ENCODE measurements around the gene KCTD10. TPM values are rescaled to one million over a fixed set of nuclear protein-coding genes. Genes with fewer than 3 reads are reported as not detected.

KCTD10 gene
- total and polyA plus RNA-seq, 9 of the 15 experiments (the other 6 are each of a cell fraction or from before 2014, with no cell fraction given), result 1.9 to 37.5 (median 15.7) TPM

- TF ChIP-seq ERF (CRISPR knock-in tag; IDR thresholded peaks at IDR 0.05), result no peak
- TF ChIP-seq NBN (IDR thresholded peaks at IDR 0.05; ENCODE audit: low read depth), result no peak
- TF ChIP-seq ZNF780A (CRISPR knock-in tag; IDR thresholded peaks at IDR 0.05), result no peak
- no peak for TF ChIP-seq RUNX1 (IDR thresholded peaks at IDR 0.05; ENCODE audit: low read depth)
- TF ChIP-seq HIVEP1 (CRISPR knock-in tag; IDR thresholded peaks at IDR 0.05), result no peak
Observed at GRCh38 chr12:109422251-109422650, 54.8 kb downstream of the KCTD10 start (continued).

- no peak for FAIRE-seq
- WGBS (ENCODE audit: insufficient coverage, low coverage, missing lambda C conversion rate), result 2% methylated on average over 7 of the region's 8 CpGs
- no peak overlapping the region for H3K4me3 ChIP-seq
- ChIA-PET POLR2A (interaction anchor here (0.8 kb wide), 1 partner anchor 41 kb away, joined by 3 read pairs; no protein-coding TSS in a partner anchor), CTCF (ENCODE audit: low intra/inter-chr PET ratio) (no interaction called here)
- in situ Hi-C loops (cut with MboI), result no loop called here
- H3K4me1 ChIP-seq (replicated peaks in 1 of 2; ENCODE audit: control insufficient read depth in 2 of 2, insufficient read depth in 2 of 2, low read length in 2 of 2), result no peaks in the 10 kb centered on the region
- no TSS peak for BruUV-seq (replicated peaks)
- H3K4me2 ChIP-seq (ENCODE audit: insufficient read depth, low read length), result no peak overlapping the region
- H3K27me3 ChIP-seq (ENCODE audit: control insufficient read depth in 2 of 2, insufficient read depth in 2 of 2, low read length in 2 of 2), result peaks cover 5 to 39% of the 10 kb centered on the region in 2 experiments; a peak in 4 of 5 replicates
- no peaks in the 10 kb centered on the region for H3K36me3 ChIP-seq (ENCODE audit: control insufficient read depth, insufficient read depth, low read length)
- no peak overlapping the region for H3K27ac ChIP-seq (ENCODE audit: extremely low read depth, low read depth, low read length)
- no peaks in the 10 kb centered on the region for H3K9me1 ChIP-seq (ENCODE audit: control insufficient read depth, insufficient read depth, low read length)
- intact Hi-C loops (cut with micrococcal nuclease), result loop anchor here (10.0 kb wide), 1 partner anchor 93 kb away; no protein-coding TSS in a partner anchor
- ATAC-seq, result no peak
- 0 out of 2 replicates have a peak, but pooled peaks cover 3% of the 10 kb centered on the region for H3K9me3 ChIP-seq (replicated peaks; ENCODE audit: control insufficient read depth, insufficient read depth, low read depth, low read length)
- no peak overlapping the region for H2AFZ ChIP-seq (ENCODE audit: low read depth, low read length)
- H3K79me2 ChIP-seq (ENCODE audit: control insufficient read depth, insufficient read depth, low read length), result no peaks in the 10 kb centered on the region
- no peak overlapping the region for H3K9ac ChIP-seq (ENCODE audit: insufficient read depth in 1 of 2, low read depth in 2 of 2, low read length in 2 of 2)
- TF ChIP-seq, protein P1, sequence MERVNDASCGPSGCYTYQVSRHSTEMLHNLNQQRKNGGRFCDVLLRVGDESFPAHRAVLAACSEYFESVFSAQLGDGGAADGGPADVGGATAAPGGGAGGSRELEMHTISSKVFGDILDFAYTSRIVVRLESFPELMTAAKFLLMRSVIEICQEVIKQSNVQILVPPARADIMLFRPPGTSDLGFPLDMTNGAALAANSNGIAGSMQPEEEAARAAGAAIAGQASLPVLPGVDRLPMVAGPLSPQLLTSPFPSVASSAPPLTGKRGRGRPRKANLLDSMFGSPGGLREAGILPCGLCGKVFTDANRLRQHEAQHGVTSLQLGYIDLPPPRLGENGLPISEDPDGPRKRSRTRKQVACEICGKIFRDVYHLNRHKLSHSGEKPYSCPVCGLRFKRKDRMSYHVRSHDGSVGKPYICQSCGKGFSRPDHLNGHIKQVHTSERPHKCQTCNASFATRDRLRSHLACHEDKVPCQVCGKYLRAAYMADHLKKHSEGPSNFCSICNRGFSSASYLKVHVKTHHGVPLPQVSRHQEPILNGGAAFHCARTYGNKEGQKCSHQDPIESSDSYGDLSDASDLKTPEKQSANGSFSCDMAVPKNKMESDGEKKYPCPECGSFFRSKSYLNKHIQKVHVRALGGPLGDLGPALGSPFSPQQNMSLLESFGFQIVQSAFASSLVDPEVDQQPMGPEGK (CRISPR knock-in tag; IDR thresholded peaks at IDR 0.05; ENCODE audit: borderline replicate concordance), result no peak
- TF ChIP-seq RBM25 (IDR thresholded peaks at IDR 0.05; ENCODE audit: low read depth, low read length, severe bottlenecking), result peak; percentile 81
- TF ChIP-seq CREM (IDR thresholded peaks at IDR 0.05; ENCODE audit: low read depth), result peak; percentile 55; the same call in 1 of the 2 replicates
- no peak for TF ChIP-seq ATF1 (CRISPR knock-in tag; IDR thresholded peaks at IDR 0.05)
- TF ChIP-seq ATF1 (tag; IDR thresholded peaks at IDR 0.05), result peak; percentile 67
- TF ChIP-seq ATF7 (IDR thresholded peaks at IDR 0.05), result peak; percentile 60; the same call in 1 of the 2 replicates
- TF ChIP-seq, protein P2, sequence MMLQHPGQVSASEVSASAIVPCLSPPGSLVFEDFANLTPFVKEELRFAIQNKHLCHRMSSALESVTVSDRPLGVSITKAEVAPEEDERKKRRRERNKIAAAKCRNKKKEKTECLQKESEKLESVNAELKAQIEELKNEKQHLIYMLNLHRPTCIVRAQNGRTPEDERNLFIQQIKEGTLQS (IDR thresholded peaks at IDR 0.05), result peak; percentile 78
- TF ChIP-seq, protein P2 (CRISPR knock-in tag; conservative IDR thresholded peaks at IDR 0.05), result no peak
- TF ChIP-seq MCM3 (IDR thresholded peaks at IDR 0.05), result no peak
- TF ChIP-seq MIER1 (IDR thresholded peaks at IDR 0.05; ENCODE audit: low read depth), result no peak
- TF ChIP-seq ZBTB49 (CRISPR knock-in tag; IDR thresholded peaks at IDR 0.05; ENCODE audit: borderline replicate concordance), result no peak
- TF ChIP-seq RBM22 (IDR thresholded peaks at IDR 0.05; ENCODE audit: low read depth, low read length, poor library complexity, severe bottlenecking), result no peak
- DNase-seq (ENCODE audit: extremely low read depth in 1 of 4, low spot score in 3 of 4), result no peak
- 0 out of 2 replicates have a peak, but pooled peaks cover 2% of the 10 kb centered on the region for H4K20me1 ChIP-seq (replicated peaks; ENCODE audit: control insufficient read depth, insufficient read depth, low read length)
Observed at GRCh38 chr12:109421355-109422087, 55.6 kb downstream of the KCTD10 start.
